DMS53 (cell line): ENCODE data around the gene PIP5KL1.
"Not testable (repeated sequence)": the region's sequence is repeated elsewhere in the genome, so short reads cannot be mapped to it uniquely, and the experiment has no call there.

Experiments
- DNase-seq: peaks from one replicate; lab custom pipeline; 2025; lab: John Stamatoyannopoulos, UW

Gene PIP5KL1

DNA sequence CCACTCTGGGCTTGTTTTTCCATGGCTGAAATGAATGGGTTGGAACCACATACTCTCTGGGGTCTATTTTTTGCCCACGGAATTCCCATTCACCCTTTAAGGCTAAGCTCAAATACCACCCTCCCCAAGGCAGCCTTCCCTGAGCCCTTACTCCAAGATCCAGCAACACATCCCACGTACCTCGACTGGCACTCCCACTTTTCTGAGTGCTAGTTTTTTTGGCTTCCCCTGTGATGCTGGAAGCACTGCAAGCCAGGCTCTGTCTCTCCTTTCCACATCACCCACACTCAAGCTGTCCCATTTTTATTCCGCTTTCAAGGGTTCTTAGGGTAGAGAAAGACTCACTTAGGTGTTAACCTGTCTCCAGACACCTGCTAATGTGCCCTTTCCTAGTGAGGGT, 37.2 kb downstream of the PIP5KL1 start:
- DNase-seq = no peak

DNA sequence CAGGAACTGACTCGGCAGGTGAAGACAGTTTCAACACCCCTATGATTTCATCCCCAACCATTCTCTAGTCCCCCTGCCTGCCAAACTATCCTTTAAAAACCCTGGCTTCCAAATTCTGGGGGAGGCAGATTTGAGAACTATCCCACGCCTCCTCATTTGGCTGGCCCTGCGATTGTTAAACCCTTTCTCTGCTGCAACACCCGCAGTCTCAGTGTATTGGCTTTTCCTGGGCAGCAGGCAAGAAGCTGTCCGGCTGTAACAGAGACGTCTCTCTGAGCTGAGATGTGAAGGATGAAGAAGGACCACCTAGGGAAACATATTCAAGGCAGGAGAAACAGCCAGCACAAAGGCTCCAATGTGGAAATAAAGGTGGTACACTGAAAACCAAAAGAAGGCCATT, 37.7 kb downstream of the PIP5KL1 start:
- DNase-seq = no peak

DNA sequence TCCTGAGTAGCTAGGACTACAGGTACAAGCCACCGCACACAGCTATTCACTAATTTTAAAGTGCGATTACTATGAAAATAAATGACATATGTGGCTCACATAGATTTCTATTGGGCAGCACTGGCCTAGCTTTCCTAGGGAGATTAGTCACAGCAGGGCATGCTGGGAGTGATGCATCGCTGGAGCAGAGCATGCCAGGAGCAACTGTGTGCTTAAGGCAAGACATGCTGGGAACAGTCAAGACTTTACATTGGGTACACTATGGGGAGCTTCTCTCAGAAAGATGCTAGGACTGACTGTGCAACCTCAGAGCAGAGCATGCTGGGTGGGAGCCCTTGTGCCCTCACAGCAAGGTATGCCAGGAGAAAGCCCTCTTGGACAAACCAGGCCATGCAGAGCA, 40.5 kb downstream of the PIP5KL1 start:
- no peak for DNase-seq

DNA sequence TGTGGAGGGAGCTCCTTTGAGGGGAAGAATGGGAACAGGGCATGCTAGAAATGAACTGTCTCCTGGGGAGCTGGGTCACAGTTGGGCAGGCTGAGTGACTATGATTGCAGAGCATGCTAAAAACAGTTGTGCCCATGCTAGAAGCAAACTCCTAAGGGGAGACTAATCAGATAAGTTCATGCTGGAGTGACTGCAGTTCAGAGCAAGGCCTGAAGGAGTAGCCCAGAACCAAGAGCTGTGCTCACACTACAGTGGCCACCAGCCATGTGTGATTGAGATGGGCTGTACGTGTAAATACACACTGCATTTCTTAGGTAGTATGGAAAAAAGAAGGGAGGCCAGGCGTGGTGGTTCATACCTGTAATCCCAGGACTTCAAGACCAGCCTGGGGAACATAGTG, 42.8 kb downstream of the PIP5KL1 start:
- peak; percentile 53 for DNase-seq

DNA sequence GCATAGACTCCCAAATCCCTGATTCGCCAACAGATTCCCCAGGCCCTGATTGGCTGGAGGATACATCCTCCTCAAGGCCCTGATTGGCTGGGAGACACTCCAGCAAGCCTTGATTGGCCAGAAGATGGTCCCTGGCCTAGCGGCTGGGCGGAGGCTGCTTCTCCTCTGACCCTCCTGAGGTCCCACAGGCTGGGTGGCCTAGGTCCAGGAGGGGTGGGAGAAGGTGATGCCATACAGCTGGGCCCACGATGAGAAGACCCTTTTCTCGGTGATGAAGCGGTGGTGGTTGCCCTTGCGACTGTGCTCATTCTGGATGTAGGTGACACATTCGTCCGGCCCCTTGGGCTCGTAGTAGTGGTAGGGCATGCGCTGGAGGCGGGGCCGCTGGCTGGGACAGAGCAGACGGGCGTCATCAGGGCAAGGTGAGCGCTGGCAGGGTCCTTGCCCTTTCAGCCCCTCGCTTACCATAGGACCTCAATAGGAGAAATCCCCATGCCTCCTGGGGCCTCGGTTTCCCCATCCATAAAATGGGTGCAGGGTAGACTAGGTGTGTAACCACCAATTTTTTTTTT, 44.1 kb downstream of the PIP5KL1 start:
- peak; percentile 33 for DNase-seq

DNA sequence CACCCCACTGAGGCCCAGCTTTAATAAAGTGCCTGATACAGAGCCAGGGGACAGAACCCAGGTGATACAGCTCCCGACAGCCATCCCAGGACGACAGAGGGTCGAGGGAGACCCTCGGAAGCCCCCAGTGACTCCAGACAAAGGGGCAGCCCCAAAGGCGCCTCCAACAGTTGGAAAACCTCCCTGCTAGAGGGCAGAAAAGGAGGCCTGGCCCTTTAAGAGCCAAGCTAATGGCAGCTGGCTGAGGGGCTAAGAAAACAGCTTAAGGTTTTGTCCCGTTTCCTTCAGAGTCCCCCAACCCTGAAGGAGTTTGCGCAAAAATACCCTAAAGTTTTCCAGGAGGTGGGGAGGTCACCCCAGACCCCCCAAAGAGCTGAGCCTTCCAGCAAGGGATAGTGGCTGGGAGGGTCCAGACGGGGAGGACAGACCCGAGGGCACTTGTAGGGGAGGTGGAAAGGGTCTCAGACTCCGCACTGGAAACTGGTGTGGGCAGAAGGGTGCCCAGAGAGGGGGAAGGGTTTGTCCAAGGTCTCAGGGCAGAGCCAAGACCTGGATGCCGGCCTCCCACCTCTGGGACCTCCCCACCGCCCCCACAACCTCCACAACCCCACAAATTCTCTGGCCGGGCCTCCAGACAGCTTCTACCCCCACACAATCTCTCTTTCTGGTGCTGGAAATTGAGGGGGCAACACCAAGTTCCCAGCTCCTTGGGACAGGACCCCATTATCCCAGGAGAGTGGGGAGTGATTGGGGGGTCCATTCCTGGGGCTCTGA, 44.9 kb downstream of the PIP5KL1 start:
- DNase-seq = no peak

DNA sequence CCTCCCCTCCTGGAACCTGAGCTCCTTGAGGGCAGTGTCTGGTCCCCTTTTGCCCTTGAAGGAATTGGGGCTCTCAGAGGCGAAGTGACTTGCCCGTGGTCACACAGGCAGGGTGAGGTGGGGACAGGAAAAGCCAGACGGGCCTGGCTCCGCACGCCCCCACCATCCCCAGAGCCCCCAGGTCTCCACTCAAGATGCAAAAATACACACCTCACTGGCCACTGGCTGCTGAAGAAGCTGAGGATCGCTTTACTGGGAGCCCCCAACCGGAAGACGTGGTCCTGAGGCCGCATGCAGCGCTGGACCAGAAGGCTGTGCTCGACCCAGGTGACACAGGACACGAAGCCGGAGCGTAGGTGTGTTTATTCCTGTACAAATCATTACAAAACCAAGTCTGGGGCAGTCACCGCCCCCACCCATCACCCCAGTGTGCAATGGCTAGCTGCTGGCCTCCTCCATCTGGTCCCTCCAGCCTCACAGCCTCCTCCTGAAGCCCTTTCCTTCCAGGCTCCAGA, 45.5 kb downstream of the PIP5KL1 start:
- DNase-seq = no peak

DNA sequence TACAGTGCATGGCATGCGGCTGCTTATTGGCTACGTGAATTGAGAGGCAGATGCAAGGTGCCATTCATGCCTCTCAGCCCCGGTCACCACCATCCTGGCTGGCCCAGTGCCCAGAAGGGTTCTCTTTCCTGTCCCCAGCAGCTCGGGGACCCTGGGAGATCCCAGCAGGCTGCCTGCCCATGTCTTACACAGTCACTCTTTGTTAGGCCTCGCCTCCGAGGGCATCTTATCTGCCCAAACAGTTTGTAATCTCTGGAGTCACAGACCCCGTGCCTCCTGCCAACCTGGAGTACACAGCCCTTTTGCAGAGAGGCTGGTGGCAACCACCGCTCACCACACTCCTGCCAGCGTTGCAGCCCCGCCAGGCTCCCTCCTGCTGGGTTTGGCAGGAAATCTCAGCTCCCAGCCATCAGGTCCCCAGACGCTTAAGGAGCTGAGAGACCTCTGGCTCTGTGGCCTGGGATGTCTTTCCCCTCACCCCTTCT, 46.1 kb downstream of the PIP5KL1 start:
- no peak for DNase-seq

DNA sequence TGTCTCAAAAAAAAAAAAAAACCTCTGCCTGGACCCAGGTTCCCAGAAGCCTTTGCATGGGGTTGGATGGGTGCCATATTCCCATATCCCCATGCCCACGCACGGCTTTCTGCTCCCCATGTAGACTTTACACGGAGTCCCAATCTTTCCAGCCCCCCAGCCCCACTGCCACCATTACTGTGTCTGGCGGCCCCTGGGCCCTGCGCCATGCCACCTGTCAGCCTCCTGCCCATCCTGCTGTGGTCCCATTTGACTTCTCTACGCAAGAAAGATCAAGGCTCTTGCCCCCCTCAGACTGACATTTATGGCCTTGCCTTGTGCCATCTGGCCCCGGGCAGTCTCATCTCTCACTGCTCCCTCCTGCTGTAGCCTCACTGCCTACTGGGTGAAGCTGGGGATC, 46.6 kb downstream of the PIP5KL1 start:
- no peak for DNase-seq

DNA sequence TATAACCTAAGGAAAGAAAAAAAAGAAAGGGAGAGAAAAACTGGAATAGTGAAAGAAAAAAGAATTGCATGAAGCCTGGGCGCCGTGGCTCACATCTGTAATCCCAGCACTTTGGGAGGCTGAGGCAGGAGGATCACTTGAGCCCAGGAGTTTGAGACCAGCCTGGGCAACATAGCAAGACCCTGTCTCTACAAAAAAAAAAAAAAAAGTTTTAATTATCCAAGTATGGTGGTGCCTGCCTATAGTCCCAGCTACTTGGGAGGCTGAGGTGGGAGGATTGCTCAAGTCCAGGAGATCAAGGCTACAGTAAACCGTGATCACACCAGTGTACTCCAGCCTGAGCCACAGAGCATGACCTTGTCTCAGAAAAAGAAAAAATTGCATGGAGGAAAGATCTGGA, 48.9 kb downstream of the PIP5KL1 start:
- DNase-seq = not testable (repeated sequence)

DNA sequence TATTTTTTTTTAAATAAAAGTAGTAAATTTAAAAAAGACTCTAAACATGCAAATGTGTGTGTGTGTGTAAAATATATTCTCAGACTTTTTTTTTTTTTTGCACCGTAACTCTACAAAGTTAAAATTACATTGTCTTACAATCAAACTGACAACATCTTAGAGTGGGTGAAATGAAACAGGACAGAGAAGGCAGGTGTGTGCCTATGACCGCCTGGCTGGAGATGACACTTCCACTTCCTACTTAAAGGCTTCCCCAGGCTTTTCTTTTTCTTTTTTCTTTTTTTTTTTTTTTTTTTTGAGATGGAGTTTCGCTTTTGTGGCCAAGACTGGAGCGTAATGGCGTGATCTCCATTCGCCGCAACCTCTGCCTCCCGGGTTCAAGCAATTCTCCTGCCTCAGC, 50.4 kb downstream of the PIP5KL1 start:
- DNase-seq = no peak

DNA sequence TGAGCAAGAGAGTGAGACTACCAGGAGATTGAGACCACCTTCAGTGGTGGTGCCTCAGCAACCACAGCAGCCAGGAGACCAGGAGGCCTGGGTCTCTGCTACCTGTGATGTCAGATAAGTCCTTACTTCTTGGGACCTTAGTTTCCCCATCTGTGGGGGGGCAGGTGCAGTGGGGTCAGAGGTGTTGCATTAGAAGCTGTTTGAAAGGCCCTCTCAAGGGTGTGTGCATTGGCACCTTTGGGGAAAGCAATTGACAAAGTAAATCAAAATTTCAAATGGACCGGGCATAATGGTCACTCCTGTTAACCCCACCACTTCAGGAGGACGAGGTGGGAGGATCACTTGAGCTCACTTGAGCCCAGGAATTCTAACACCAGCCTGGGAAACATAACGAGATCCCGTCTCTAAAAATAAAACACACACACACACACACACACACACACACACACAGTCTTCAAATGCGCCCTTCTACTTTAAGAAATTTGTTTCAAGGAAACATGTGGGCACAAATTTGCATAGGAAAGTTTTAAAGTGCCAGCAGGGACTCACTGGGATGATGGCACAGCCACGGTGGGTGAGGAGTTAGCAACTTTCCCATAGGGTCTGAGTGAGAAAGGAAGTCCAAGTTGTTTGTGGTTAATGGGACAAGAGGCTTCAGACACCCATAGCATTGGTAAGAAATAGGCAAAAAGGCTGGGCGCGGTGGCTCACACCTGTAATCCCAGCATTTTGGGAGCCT, 51.8 kb downstream of the PIP5KL1 start:
- no peak for DNase-seq

DNA sequence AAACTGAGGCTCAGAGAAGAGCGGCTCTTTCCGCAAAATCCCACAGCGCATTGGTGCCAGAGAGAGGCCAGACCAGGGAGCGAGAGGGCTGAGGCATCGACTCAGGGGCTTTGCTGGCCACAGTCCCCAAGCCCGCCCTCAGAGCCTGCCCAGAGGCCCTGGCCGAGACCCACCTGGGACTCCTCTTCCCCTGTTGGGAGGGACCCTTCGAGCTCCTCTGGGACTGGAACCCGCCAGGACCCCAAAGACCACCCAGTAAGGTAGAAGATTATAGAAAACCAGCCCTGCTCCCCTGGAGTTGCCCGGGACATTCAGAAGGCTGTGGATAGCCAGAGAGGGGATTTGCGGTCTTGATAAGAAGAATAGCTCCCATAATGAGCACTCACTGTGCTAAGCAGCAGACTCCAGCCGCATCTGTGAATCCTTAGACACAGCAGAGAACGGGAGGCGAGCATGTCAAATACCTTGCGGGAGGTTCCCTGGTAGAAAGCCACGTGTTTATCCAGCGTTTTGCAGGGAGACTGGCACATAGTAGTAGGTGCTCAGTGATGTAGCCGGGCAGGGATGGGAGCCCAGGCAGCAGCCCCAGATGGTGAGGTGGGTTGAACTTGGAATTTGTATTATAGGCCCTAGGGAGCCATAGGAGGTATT, 52.5 kb downstream of the PIP5KL1 start:
- DNase-seq = peak; percentile 70

DNA sequence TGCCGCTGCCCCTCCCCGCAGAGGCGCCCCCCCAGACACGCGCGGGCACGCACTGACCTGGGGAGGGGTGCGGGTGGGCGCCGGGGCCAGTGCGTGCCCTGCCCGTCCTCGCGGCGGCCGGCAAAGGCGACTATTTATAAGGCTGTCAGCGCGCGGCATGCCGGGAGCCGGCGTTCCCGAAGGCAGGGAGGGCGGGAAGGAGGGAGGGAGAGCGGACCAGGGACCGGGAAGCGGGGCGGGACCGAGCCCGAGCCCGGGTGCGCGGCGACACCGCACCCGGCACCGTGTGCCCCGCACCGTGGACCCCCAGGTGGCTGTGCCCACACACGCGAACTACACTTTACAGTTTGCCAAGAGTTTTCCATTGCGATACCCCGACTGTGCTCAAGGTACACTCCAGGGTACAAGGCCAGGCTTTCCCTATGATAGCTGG, 53.0 kb downstream of the PIP5KL1 start, which contains the start of gene AK1:
TSS of gene AK1 (minus strand) at position 110 of the 433 bp plus-strand sequence. CDS start 3,058 bp downstream, outside the sequence.
- peak; percentile 88 for DNase-seq

DNA sequence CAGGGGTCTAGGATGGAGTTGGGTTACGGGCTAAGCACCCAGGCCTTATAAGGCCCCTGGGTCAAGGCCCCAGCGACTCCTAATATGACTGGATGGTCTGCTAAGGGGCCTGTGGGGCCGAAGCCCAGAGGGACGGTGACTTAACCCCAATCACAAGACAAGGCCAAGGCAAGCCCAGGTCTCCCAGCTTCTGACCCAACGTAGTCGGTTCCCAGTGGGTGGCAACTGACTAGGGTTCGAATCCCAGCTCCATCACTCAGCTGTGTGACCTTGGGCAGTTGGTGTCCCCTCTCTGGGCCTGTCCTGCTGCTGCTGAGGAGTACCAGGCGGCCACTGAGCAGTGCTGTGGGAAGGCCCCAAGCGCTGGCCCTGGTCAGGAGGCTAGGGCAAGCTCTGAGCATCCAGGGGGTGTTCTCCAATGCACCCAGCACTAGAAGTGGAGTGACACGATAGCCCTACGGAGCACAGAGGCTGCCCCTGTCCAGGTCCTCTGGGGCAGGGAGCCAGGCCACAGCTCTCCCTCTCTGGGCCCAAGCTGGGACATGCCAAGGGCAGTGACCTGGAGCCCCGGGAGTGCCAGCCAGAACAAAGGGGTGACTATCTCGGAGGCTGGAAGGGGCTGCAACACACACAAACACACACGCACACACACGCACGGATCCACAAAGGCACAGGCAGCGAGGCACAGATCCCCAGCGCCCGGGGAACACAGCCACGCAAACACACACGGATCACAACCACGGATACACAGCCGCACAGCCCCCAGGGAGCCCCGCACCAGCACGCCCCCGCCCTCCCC, 53.6 kb downstream of the PIP5KL1 start:
- DNase-seq = peak; percentile 70

DNA sequence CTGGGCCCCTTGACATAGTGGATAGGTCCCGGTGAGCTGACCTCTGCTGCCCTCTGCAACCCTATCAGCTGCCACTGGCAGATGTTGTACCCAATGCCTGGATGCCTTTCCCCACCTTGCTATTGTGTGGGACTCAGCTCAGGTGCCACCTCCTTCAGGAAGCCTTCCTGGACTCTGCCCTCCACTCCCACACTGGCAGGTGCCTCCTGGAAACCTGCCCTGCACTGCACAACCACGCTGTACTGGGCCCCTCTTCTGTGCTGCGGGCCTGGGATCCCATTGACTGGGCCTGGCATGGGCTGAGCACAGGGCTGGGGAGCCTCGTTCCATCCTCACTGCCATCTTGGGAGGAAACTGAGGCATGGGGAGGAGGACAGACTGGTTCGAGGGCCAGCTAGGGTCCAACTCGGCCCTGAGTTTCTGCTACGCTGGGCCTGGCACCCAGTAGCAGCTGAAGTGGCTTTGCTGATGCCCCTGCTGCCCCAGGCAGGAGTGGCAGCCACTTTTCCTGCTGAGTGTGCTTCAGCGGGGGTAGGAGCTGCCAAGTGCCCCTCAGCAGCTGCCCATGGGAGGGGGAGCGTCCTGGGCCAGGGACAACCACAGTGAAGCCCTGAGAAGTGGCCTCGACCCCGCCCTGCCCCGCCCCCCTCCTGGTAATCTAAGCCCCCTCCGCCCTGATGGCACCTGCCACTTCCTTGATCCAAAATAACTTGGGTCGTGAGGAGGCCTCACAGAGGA, 54.4 kb downstream of the PIP5KL1 start:
- no peak for DNase-seq

DNA sequence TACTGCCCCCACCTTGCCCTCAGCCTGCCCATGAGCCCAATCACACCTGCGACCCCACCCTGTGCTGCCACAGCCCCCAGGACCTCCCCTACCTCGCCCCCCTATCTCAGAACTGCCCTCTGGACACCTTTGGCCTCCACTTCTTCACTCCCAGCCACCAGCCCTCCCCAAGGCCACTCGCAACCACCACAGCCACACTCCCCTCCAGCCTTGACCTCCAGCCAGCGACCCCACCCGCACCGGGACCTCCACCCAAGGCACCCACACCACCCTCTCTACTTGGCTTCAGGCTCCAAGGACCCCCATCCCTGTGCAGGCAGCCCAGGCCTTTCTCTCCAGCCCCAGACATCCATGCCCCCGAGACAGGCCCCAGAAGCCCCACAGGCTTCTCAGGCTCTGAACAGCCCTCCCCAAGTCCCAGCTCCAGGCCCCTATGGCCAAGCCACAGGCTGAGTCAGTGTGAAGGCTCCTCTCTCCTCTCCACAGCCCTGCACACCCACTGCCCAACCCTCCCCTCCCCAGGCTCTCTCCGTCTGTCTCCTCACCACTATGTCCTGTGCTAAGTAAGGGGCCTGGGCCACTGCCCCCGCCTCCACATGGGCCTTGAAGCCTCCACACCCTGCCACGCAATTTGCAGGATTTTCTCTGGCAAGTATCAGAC, 55.1 kb downstream of the PIP5KL1 start:
- no peak for DNase-seq

DNA sequence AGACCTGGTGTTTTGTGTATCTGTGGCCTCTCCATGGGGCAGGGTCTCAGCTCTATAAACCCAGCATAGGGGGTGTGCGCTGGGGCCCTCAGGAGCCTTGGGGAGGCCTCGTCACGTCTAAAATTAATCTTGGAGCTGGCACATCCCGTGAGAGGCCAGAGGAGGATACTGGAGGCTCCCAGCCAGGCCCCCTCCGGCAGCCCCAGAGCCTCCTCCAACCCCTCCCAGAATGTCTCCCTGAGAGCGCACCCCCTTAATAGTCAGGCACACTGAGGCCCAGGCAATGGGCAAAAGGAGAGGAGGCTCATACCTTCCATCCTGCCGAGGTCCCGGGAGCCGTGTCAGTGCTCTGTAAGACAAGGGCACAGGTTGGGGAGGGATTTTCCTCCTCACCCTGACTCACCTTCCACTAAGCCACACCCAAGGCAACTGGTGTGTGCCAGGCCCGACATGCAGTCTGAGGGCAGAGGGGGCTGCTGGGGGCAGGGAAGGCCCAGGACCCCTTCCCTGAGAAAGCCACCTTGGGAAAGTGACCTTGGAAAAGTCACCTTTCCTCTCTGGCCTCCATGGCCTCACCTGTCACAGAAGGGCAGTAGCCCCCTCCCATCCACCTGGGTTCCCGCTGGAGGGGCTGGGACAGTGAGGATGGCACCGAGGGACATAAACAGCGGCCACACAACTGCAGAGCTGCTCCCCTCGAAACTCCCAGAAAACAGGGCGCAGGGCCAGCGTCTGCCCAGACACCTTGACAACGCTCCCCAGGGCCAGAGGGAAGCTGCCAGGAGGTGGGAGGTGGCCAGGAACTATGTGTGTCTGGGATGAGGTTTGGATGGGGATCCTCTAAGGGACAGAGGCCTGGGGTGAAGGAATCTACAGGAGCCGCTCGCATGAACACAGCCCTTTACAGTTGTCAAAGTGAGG, 56.0 kb downstream of the PIP5KL1 start:
- DNase-seq = no peak

DNA sequence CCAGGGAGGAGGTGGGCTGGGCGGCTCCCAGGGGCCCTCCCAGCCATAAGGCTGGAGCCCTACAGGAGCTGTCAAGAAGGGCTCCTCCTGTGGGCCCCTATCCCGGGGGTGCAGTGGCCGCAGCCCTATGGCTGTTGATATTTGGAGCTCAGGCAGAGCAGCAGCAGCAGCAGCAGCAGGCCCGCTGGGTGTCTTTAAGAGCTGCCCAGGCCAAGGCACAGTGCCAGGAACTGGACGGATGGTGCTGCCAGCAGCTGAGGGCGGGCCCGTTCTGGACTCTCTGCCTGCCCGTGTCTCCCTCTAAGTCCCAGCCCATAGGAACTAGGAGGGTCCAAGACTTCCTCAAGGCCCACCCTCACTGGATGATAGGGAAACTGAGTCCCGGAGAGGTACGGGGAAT, 56.7 kb downstream of the PIP5KL1 start:
- no peak for DNase-seq
